KMS-11 (cell line): ENCODE data around the gene HDAC7.

ENCODE experiments used
- H2AFZ ChIP-seq: fragments of 200-600 bp; sonication (generic); 2 replicates; pipeline ENCODE4 v1.6.1; 2016; ENCODE audit warnings: antibody characterized with exemption, mixed run types, low read depth
- H3K27ac ChIP-seq: fragments of 200-600 bp; sonication (generic); 2 replicates; pipeline ENCODE4 v1.6.1; 2016; ENCODE audit warnings: mild to moderate bottlenecking, mixed run types
- H3K27me3 ChIP-seq: fragments of 200-600 bp; sonication (generic); 2 replicates; pipeline ENCODE4 v1.6.1; 2017; ENCODE audit warnings: mild to moderate bottlenecking, low read depth, mixed run types, moderate library complexity; ENCODE audit not compliant: insufficient read depth
- H3K36me3 ChIP-seq: fragments of 200-600 bp; sonication (generic); 2 replicates; pipeline ENCODE4 v1.6.1; 2017; ENCODE audit warnings: mild to moderate bottlenecking, mixed run types; ENCODE audit not compliant: insufficient read depth
- H3K4me1 ChIP-seq: fragments of 200-600 bp; sonication (generic); 2 replicates; pipeline ENCODE4 v1.6.1; 2016; ENCODE audit warnings: mild to moderate bottlenecking, low read depth, mixed run types; ENCODE audit not compliant: poor library complexity, severe bottlenecking
- H3K4me2 ChIP-seq: fragments of 200-600 bp; sonication (generic); 2 replicates; pipeline ENCODE4 v1.7.0; 2016; ENCODE audit warnings: mild to moderate bottlenecking, mixed run types
- H3K4me3 ChIP-seq: fragments of 200-600 bp; sonication (generic); IDR thresholded peaks from 2 replicates; pipeline ENCODE4 v1.6.1; 2017; ENCODE audit warnings: low read depth, low read length, mixed read lengths; ENCODE audit not compliant: insufficient read depth
- H3K79me2 ChIP-seq: fragments of 200-600 bp; sonication (generic); 2 replicates; pipeline ENCODE4 v1.6.1; 2016; ENCODE audit warnings: low read depth, mixed run types; ENCODE audit not compliant: insufficient read depth
- H3K9ac ChIP-seq: fragments of 200-600 bp; sonication (generic); 2 replicates; pipeline ENCODE4 v1.6.1; 2016; ENCODE audit warnings: mild to moderate bottlenecking, mixed run types
- H4K20me1 ChIP-seq: fragments of 200-600 bp; sonication (generic); 2 replicates; pipeline ENCODE4 v1.6.1; 2016; ENCODE audit warnings: mild to moderate bottlenecking, mixed run types; ENCODE audit not compliant: insufficient read depth
- TF ChIP-seq, protein P1 (sequence below): fragments of 200-600 bp; sonication (generic); conservative IDR thresholded peaks from 2 replicates; pipeline ENCODE4 v1.6.1; 2017; ENCODE audit warnings: low read depth, mild to moderate bottlenecking, antibody characterized with exemption, low read length, moderate library complexity, mixed read lengths

Gene HDAC7

DNA sequence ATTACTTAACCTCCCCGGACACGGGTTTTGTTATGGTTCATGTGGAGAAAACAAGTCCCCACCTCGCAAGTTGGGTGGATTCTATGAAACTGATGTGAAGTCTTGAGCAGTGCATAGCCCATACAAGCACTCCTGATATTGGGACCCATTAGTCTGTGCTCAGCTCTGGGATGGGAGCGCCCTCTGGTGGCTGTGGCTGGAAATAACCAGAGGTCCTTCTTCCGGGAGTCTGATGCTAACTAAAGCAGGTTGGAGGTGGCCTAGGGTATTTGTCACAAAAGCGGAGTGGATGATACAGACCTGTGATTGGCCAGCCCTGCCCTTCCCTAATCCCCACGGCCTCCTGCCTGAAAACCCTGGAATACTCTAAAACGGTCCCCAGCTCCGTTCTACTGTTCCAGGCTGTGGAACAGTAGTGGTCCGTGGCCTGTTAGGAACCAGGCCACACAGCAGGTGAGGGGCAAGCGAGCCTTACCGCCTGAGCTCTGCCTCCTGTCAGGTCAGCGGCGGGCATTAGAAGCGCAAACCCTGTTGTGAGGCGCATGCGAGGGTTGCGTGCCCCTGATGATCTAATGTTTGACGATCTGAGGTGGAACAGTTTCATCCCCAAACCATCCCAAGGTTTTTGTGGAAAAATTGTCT lies 40.3 kb downstream of the HDAC7 start:
- Histone ChIP-seq H3K4me1 (peaks cover 53% of the 10 kb centered on the region), H3K4me2 (no peak overlapping the region), H3K27ac (no peak overlapping the region), H3K79me2 (peaks cover under 1% of the 10 kb centered on the region; the same call in 1 of the 2 replicates), H2AFZ (no peak overlapping the region), H3K4me3 (no peak overlapping the region), H4K20me1 (no peaks in the 10 kb centered on the region), H3K9ac (no peak overlapping the region), H3K36me3 (no peaks in the 10 kb centered on the region), H3K27me3 (no peaks in the 10 kb centered on the region)
- TF ChIP-seq, protein P1, sequence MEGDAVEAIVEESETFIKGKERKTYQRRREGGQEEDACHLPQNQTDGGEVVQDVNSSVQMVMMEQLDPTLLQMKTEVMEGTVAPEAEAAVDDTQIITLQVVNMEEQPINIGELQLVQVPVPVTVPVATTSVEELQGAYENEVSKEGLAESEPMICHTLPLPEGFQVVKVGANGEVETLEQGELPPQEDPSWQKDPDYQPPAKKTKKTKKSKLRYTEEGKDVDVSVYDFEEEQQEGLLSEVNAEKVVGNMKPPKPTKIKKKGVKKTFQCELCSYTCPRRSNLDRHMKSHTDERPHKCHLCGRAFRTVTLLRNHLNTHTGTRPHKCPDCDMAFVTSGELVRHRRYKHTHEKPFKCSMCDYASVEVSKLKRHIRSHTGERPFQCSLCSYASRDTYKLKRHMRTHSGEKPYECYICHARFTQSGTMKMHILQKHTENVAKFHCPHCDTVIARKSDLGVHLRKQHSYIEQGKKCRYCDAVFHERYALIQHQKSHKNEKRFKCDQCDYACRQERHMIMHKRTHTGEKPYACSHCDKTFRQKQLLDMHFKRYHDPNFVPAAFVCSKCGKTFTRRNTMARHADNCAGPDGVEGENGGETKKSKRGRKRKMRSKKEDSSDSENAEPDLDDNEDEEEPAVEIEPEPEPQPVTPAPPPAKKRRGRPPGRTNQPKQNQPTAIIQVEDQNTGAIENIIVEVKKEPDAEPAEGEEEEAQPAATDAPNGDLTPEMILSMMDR, result peak; percentile 98

DNA sequence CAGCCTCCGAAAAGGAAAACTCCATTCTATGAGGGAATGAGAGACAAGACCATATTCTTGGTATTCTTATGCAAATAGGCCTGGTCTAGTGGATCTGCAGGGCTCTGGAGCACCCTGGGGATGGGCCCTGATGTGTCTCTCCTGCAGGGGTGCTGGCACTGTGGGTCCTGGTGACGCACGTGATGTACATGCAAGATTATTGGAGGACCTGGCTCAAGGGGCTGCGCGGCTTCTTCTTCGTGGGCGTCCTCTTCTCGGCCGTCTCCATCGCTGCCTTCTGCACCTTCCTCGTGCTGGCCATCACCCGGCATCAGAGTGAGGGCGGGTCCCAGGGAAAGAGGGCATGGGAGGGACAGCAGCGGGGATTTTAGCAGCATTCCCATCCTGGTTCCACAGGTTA lies 40.8 kb downstream of the HDAC7 start:
- Histone ChIP-seq H3K79me2 (peaks cover 6% of the 10 kb centered on the region; the same call in 1 of the 2 replicates), H4K20me1 (no peaks in the 10 kb centered on the region), H3K9ac (no peak overlapping the region), H2AFZ (no peak overlapping the region), H3K4me3 (no peak overlapping the region), H3K27me3 (no peaks in the 10 kb centered on the region), H3K36me3 (no peaks in the 10 kb centered on the region), H3K4me1 (peaks cover 58% of the 10 kb centered on the region), H3K27ac (no peak overlapping the region; the same call in 1 of the 2 replicates), H3K4me2 (no peak overlapping the region)
- TF ChIP-seq, protein P1, result no peak

DNA sequence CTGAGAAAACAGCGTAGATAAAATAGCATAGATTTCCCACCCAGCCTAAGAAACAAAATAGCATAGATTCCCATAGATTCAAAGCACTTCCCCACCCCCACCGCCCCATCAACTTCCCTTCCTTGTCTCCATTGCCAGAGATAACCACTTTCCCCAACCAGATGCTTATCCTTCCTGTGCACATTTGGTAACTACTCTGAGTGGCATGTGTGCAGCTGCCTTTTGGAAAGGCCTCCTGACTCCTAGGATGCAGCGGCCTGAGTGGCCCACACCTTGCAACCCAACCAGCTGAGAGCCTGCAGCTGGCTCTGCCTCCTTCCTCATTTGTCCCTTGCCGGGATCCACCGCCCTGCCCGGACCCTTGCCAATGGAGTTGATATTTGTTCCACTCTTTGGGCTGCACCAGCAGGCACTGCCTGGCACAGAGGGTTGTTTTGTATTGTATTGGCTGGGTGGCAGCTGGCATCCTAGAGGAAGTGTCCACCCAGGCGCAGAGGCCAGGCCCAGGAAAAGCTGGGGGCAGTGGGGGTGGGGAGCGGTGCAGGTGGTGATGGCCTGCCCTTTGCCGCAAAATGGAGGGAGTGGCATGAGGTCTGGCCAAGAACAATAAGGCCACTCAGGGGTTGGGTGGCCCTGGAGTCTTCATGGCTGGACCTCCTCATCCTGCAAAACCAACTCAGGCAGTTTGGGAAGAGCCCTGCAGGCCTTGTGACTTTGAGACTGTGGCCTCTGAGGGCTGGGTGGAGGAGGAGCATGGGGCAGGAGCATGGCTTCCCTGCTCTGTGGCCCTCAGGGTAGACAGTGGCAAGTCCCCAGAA lies 41.8 kb downstream of the HDAC7 start:
- TF ChIP-seq, protein P1, result no peak
- Histone ChIP-seq H3K27me3 (no peaks in the 10 kb centered on the region), H3K9ac (no peak overlapping the region), H3K4me1 (peaks cover 60% of the 10 kb centered on the region), H4K20me1 (no peaks in the 10 kb centered on the region), H3K79me2 (peaks cover 6% of the 10 kb centered on the region; the same call in 1 of the 2 replicates), H3K27ac (no peak overlapping the region; the same call in 1 of the 2 replicates), H3K4me3 (no peak overlapping the region), H3K4me2 (no peak overlapping the region), H3K36me3 (no peaks in the 10 kb centered on the region), H2AFZ (no peak overlapping the region)

DNA sequence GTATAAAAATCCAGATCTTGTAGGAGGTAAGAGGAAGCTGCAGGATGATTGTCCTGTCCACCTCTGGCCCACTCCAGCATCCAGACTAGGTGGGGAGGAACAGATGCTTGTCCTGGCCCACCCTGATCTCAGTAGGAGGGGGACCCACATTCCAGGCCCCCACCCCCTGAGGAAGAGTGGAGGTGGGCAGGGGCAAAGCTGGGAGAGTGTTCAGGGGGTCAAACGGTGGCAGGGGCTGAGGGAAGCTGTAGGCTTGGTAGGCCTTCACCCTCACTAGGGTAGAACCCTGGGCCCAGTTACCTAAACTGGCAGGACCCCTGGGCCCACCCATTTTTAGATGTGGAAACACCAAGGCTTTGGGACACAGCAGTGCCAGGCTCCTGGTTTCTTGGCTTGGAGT lies 42.6 kb downstream of the HDAC7 start:
- peak overlapping the region; percentile 61; the same call in 1 of the 2 replicates for H3K27ac ChIP-seq
- H4K20me1 ChIP-seq, result no peaks in the 10 kb centered on the region
- H3K4me1 ChIP-seq, result peaks cover 66% of the 10 kb centered on the region

More for the DNA sequence above, 42.6 kb downstream of the HDAC7 start:
- TF ChIP-seq, protein P1, result no peak
- H3K9ac ChIP-seq, result no peak overlapping the region; the same call in 1 of the 2 replicates
- peaks cover 6% of the 10 kb centered on the region; the same call in 1 of the 2 replicates for H3K79me2 ChIP-seq
- peak overlapping the region; percentile 76; the same call in 1 of the 2 replicates for H3K4me2 ChIP-seq
- no peaks in the 10 kb centered on the region for H3K36me3 ChIP-seq
- no peak overlapping the region for H2AFZ ChIP-seq
- no peak overlapping the region for H3K4me3 ChIP-seq
- H3K27me3 ChIP-seq, result no peaks in the 10 kb centered on the region
